Measurements from ENCODE around the gene PCDHA1.
"Not testable (repeated sequence)": the region's sequence is repeated elsewhere in the genome, so short reads cannot be mapped to it uniquely, and the experiment has no call there.

PCDHA1 gene

GRCh38 chr5:140808889-140809291 lies 22.9 kb downstream of the PCDHA1 start:
- DNase-seq, result no peak

- no peak for DNase-seq
Measured at GRCh38 chr5:140821375-140822280, 35.7 kb downstream of the PCDHA1 start, which contains the start of gene PCDHA5. Gene PCDHA5, plus strand, starts transcription at chr5:140821613.

- no peak for DNase-seq
Measured at GRCh38 chr5:140822281-140822629, 36.3 kb downstream of the PCDHA1 start.

GRCh38 chr5:140822969-140823368 lies 37.0 kb downstream of the PCDHA1 start:
- DNase-seq, result not testable (repeated sequence)

GRCh38 chr5:140823475-140823874 lies 37.5 kb downstream of the PCDHA1 start:
- no peak for DNase-seq

GRCh38 chr5:140827704-140828361 lies 41.9 kb downstream of the PCDHA1 start, which contains the start of gene PCDHA6:
Gene PCDHA6, plus strand, starts transcription at chr5:140827960. Its CDS starts 132 bp downstream, at chr5:140828092.
- no peak for DNase-seq

- no peak for DNase-seq
Measured at GRCh38 chr5:140828362-140828737, 42.4 kb downstream of the PCDHA1 start.

- not testable (repeated sequence) for DNase-seq
Measured at GRCh38 chr5:140829511-140830501, 43.9 kb downstream of the PCDHA1 start.

GRCh38 chr5:140833993-140834392 lies 48.1 kb downstream of the PCDHA1 start, which contains the start of gene PCDHA7:
Gene PCDHA7, plus strand, starts transcription at chr5:140834269. Its CDS starts 115 bp downstream, at chr5:140834384.
- DNase-seq, result no peak

GRCh38 chr5:140834439-140835008 lies 48.6 kb downstream of the PCDHA1 start:
- not testable (repeated sequence) for DNase-seq

GRCh38 chr5:140835622-140836510 lies 49.9 kb downstream of the PCDHA1 start:
- no peak for DNase-seq

- no peak for DNase-seq
Measured at GRCh38 chr5:140840978-140841962, 55.3 kb downstream of the PCDHA1 start, which contains the start of gene PCDHA8. Gene PCDHA8, plus strand, starts transcription at chr5:140841187. Its CDS starts 135 bp downstream, at chr5:140841322.

- no peak for DNase-seq
Measured at GRCh38 chr5:140842798-140843733, 57.1 kb downstream of the PCDHA1 start.

GRCh38 chr5:140848139-140849102 lies 62.5 kb downstream of the PCDHA1 start, which contains the start of gene PCDHA9:
Gene PCDHA9, plus strand, starts transcription at chr5:140848382. Its CDS starts 114 bp downstream, at chr5:140848496.
- not testable (repeated sequence) for DNase-seq

GRCh38 chr5:140849831-140850634 lies 64.1 kb downstream of the PCDHA1 start:
- not testable (repeated sequence) for DNase-seq

All from activated CD4-positive, alpha-beta T cell treated with anti-CD3 and anti-CD28 coated beads for 4 hours (primary cell).